Trophoblast cell (in vitro differentiated cells and primary cell): ENCODE measurements around the gene LRP1B.
A peak's percentile ranks its signal among the peaks of the same experiment; 100 is the strongest.

Source experiments
- DNase-seq, 2 donors: peaks; one replicate each; pipeline ENCODE4 v3.0.0-alpha.2; 2016
- H2AFZ ChIP-seq: 2 replicates; pipeline ENCODE4 v1.6.1; 2013; ENCODE audit warnings: low read length, moderate library complexity, mild to moderate bottlenecking; ENCODE audit not compliant: insufficient read depth, poor library complexity
- H2AK5ac ChIP-seq: 2 replicates; pipeline ENCODE4 v1.6.1; 2013; ENCODE audit warnings: mild to moderate bottlenecking, low read length
- H2BK120ac ChIP-seq: 2 replicates; pipeline ENCODE4 v1.6.1; 2013; ENCODE audit warnings: low read length, mild to moderate bottlenecking, moderate library complexity; ENCODE audit not compliant: insufficient read depth, poor library complexity
- H2BK12ac ChIP-seq: 2 replicates; pipeline ENCODE4 v1.6.1; 2013; ENCODE audit warnings: mild to moderate bottlenecking, low read length, moderate library complexity
- H2BK5ac ChIP-seq: 2 replicates; pipeline ENCODE4 v1.6.1; 2013; ENCODE audit warnings: low read length, low read depth, moderate library complexity, mild to moderate bottlenecking; ENCODE audit not compliant: poor library complexity
- H3K14ac ChIP-seq: 2 replicates; pipeline ENCODE4 v1.6.1; 2013; ENCODE audit warnings: mild to moderate bottlenecking, low read length
- H3K18ac ChIP-seq: 2 replicates; pipeline ENCODE4 v1.6.1; 2013; ENCODE audit warnings: mild to moderate bottlenecking, low read length
- H3K23ac ChIP-seq: 2 replicates; pipeline ENCODE4 v1.6.1; 2013; ENCODE audit warnings: low read length
- H3K27ac ChIP-seq: 2 replicates; pipeline ENCODE4 v1.5.1; 2013; ENCODE audit warnings: low read depth, mild to moderate bottlenecking, inconsistent platforms, low read length, moderate library complexity
- H3K27me3 ChIP-seq: 2 replicates; pipeline ENCODE4 v1.6.1; 2013; ENCODE audit warnings: inconsistent platforms, mild to moderate bottlenecking, low read length, moderate library complexity; ENCODE audit not compliant: insufficient read depth
- H3K36me3 ChIP-seq, 2 experiments: 1 replicate in 1 of 2; 2 replicates in 1 of 2; pipeline ENCODE4 v1.6.1; 2013; ENCODE audit warnings: low read length in 2 of 2, mild to moderate bottlenecking in 2 of 2, moderate library complexity in 1 of 2; ENCODE audit not compliant: insufficient read depth in 2 of 2, control insufficient read depth in 1 of 2
- H3K4ac ChIP-seq: 2 replicates; pipeline ENCODE4 v1.6.1; 2013; ENCODE audit warnings: low read depth, mild to moderate bottlenecking, low read length, moderate library complexity
- H3K4me1 ChIP-seq, 2 experiments: 1 replicate in 1 of 2; 2 replicates in 1 of 2; pipeline ENCODE4 v1.6.1; 2013; ENCODE audit warnings: low read length in 2 of 2, mild to moderate bottlenecking in 2 of 2, moderate library complexity in 1 of 2; ENCODE audit not compliant: insufficient read depth in 2 of 2, control insufficient read depth in 1 of 2
- H3K4me2 ChIP-seq: 2 replicates; pipeline ENCODE4 v1.6.1; 2013; ENCODE audit warnings: inconsistent platforms, mild to moderate bottlenecking, low read length, moderate library complexity
- H3K4me3 ChIP-seq: 2 replicates; pipeline ENCODE4 v1.5.1; 2013; ENCODE audit warnings: mild to moderate bottlenecking, low read depth, low read length, inconsistent platforms
- H3K79me1 ChIP-seq: one replicate; pipeline ENCODE4 v1.6.1; 2013; ENCODE audit warnings: low read length
- H3K79me2 ChIP-seq: 2 replicates; pipeline ENCODE4 v1.6.1; 2013; ENCODE audit warnings: low read length, mild to moderate bottlenecking; ENCODE audit not compliant: control insufficient read depth, insufficient read depth, poor library complexity
- H3K9ac ChIP-seq: 2 replicates; pipeline ENCODE4 v1.6.1; 2013; ENCODE audit warnings: mild to moderate bottlenecking, low read length
- H3K9me3 ChIP-seq: 2 replicates; pipeline ENCODE4 v1.6.1; 2013; ENCODE audit warnings: low read depth, mild to moderate bottlenecking, control low read depth, inconsistent platforms, low read length; ENCODE audit not compliant: insufficient read depth
- H4K12ac ChIP-seq: 2 replicates; pipeline ENCODE4 v1.6.1; 2013; ENCODE audit warnings: low read depth, mild to moderate bottlenecking, low read length, moderate library complexity
- H4K8ac ChIP-seq: 2 replicates; pipeline ENCODE4 v1.6.1; 2013; ENCODE audit warnings: low read depth, mild to moderate bottlenecking, low read length, moderate library complexity
- H4K91ac ChIP-seq: one replicate; pipeline ENCODE4 v1.6.1; 2013; ENCODE audit warnings: low read depth, mild to moderate bottlenecking, low read length, moderate library complexity
- WGBS: extraction: QIAGEN DNeasy Blood & Tissue Kit; methylation state at CpG from one replicate; pipeline ENCODE4 v1.1.7; 2013; ENCODE audit warnings: missing lambda C conversion rate; ENCODE audit not compliant: insufficient read length, insufficient coverage; ENCODE audit errors: extremely low coverage; 5-methylcytosine and 5-hydroxymethylcytosine counted together

LRP1B gene

DNA sequence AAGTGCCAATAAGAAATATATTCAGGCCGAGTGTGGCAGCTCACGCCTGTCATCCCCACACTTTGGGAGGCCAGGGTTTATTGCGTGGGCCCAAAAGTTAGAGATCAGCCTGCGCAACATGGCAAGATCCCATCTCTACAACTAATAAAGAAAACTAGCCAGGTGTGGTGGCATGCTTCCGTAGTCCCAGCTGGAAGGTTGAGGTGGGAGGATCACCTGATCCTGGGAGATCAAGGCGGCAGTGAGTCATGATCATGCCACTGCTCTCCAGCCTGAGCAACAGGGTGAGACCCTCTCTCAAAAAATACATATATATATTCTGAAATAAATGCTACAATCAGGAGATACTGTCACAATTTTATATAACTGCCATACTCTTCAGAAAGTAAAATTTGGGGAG is 1745.9 kb downstream of the LRP1B start:
- H4K8ac ChIP-seq, result no peak overlapping the region
- H2AFZ ChIP-seq, result no peak overlapping the region
- no peak overlapping the region for H3K23ac ChIP-seq
- no peak overlapping the region for H3K27ac ChIP-seq
- no peak overlapping the region for H3K9ac ChIP-seq
- H3K36me3 ChIP-seq, result no peaks in the 10 kb centered on the region
- no peak overlapping the region for H4K12ac ChIP-seq
- no peak overlapping the region for H4K91ac ChIP-seq
- H2BK120ac ChIP-seq, result no peak overlapping the region
- H3K14ac ChIP-seq, result no peak overlapping the region
- H2BK5ac ChIP-seq, result no peak overlapping the region
- H3K18ac ChIP-seq, result no peak overlapping the region
- no peaks in the 10 kb centered on the region for H3K9me3 ChIP-seq
- no peaks in the 10 kb centered on the region for H3K79me2 ChIP-seq
- no peaks in the 10 kb centered on the region for H3K79me1 ChIP-seq
- H3K4me1 ChIP-seq, result peaks cover 2 to 3% of the 10 kb centered on the region in 2 experiments
- no peak for DNase-seq
- no peak overlapping the region for H3K4me2 ChIP-seq
- no peaks in the 10 kb centered on the region for H3K27me3 ChIP-seq
- H2BK12ac ChIP-seq, result no peak overlapping the region
- no peak overlapping the region for H2AK5ac ChIP-seq
- no CpG with 5 or more reads among the region's 6 CpGs for WGBS
- H3K4me3 ChIP-seq, result no peak overlapping the region
- no peak overlapping the region for H3K4ac ChIP-seq

DNA sequence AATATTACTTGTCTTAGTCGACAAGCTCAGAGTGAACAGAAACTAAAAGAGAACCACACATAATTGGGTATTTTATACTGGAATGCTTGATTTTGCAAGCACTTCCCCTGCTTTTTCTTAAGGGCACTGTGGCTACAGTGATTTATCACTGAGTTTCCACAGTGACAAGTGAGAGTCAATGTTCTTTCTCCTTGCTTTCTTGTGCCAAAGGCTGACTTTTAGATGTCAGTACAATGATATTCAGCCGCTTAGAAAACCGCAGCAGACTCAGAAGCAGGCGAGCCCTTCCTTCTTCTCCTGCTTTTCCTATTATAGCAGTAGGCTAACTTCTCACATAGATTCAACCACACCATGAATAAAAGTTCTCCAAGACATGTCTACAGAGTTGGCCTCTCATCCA is 1747.0 kb downstream of the LRP1B start:
- Histone ChIP-seq H2BK120ac (no peak overlapping the region), H2AFZ (no peak overlapping the region), H3K27me3 (no peaks in the 10 kb centered on the region), H3K4me1 (peaks cover 2 to 3% of the 10 kb centered on the region in 2 experiments), H3K9ac (no peak overlapping the region), H4K12ac (no peak overlapping the region), H2BK12ac (no peak overlapping the region), H3K9me3 (no peaks in the 10 kb centered on the region), H3K27ac (no peak overlapping the region), H2AK5ac (no peak overlapping the region), H3K18ac (no peak overlapping the region), H3K14ac (no peak overlapping the region), H2BK5ac (no peak overlapping the region), H3K4ac (no peak overlapping the region), H3K36me3 (no peaks in the 10 kb centered on the region), H3K23ac (no peak overlapping the region), H3K4me2 (no peak overlapping the region), H3K79me1 (no peaks in the 10 kb centered on the region), H4K8ac (no peak overlapping the region), H3K4me3 (no peak overlapping the region), H4K91ac (no peak overlapping the region), H3K79me2 (no peaks in the 10 kb centered on the region)
- WGBS, result no CpG with 5 or more reads among the region's 4 CpGs
- DNase-seq, result no peak

DNA sequence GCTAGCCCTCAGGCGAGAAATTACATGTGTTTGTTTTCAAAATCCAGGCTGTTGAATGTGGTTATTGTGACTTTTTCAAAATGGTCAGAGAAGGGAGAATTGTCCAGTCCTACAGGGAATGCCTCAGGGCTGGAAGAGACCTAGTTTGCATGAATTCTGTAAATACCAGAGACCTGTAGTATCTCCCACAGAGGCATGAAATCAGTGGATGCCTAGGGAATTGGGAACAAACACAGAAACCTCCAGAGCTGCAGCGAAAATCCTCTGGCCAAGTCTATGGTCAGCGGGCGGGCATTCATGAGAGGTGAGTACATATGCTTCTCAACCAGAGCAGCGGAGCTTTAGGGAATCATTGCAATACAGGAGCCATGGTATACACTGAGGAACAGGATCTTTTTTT is 1754.1 kb downstream of the LRP1B start:
- H2BK5ac ChIP-seq, result peak overlapping the region; percentile 98
- H4K12ac ChIP-seq, result peak overlapping the region; percentile 26
- H3K4me1 ChIP-seq, result peaks cover 4% of the 10 kb centered on the region in 2 experiments
- no peak overlapping the region for H3K23ac ChIP-seq
- no peak overlapping the region for H3K9ac ChIP-seq
- H4K91ac ChIP-seq, result peak overlapping the region; percentile 96
- no peak overlapping the region for H2AK5ac ChIP-seq
- peaks cover 3% of the 10 kb centered on the region for H3K79me2 ChIP-seq
- H4K8ac ChIP-seq, result peak overlapping the region; percentile 85
- H3K9me3 ChIP-seq, result no peaks in the 10 kb centered on the region
- WGBS, result no CpG with 5 or more reads among the region's 5 CpGs
- DNase-seq, result peak; percentile 40 to 55
- peaks cover 7% of the 10 kb centered on the region for H3K79me1 ChIP-seq
- peak overlapping the region; percentile 76 for H3K4ac ChIP-seq
- H3K36me3 ChIP-seq, result no peaks in the 10 kb centered on the region
- no peaks in the 10 kb centered on the region for H3K27me3 ChIP-seq
- peak overlapping the region; percentile 54 for H2AFZ ChIP-seq
- peak overlapping the region; percentile 47 for H3K4me2 ChIP-seq
- peak overlapping the region; percentile 90 for H3K27ac ChIP-seq
- peak overlapping the region; percentile 86 for H3K18ac ChIP-seq
- peak overlapping the region; percentile 95 for H3K14ac ChIP-seq
- peak overlapping the region; percentile 96 for H2BK12ac ChIP-seq
- no peak overlapping the region for H3K4me3 ChIP-seq
- H2BK120ac ChIP-seq, result peak overlapping the region; percentile 98

DNA sequence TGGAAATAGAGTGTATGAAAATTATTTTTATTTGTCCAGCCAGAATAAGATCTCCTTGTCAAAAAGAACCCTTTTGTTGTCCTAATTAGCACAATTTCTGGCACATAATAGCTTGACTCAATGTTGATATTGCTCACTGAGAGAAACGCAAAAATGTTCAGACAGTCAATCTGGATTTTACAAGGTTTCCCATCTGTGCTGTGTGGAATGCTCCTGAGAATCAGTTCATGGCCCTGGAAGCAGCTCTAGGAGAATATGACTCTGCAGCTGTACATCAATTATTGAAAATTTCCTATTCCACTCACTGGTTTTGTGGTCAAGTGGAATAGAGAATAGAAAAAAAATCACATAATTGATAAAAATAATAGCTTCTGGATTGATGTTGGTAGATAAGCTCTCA is 1767.7 kb downstream of the LRP1B start:
- no peak overlapping the region for H3K4ac ChIP-seq
- no peaks in the 10 kb centered on the region for H3K9me3 ChIP-seq
- H3K23ac ChIP-seq, result no peak overlapping the region
- no peak overlapping the region for H3K9ac ChIP-seq
- H4K12ac ChIP-seq, result no peak overlapping the region
- H4K8ac ChIP-seq, result no peak overlapping the region
- no peak overlapping the region for H2AK5ac ChIP-seq
- H3K79me1 ChIP-seq, result no peaks in the 10 kb centered on the region
- no peaks in the 10 kb centered on the region for H3K27me3 ChIP-seq
- no CpG with 5 or more reads among the region's 1 CpG for WGBS
- H2AFZ ChIP-seq, result no peak overlapping the region
- H3K79me2 ChIP-seq, result no peaks in the 10 kb centered on the region
- H3K14ac ChIP-seq, result no peak overlapping the region
- no peak overlapping the region for H3K4me3 ChIP-seq
- H3K36me3 ChIP-seq, result no peaks in the 10 kb centered on the region
- no peaks in the 10 kb centered on the region for H3K4me1 ChIP-seq
- no peak overlapping the region for H3K18ac ChIP-seq
- no peak overlapping the region for H3K27ac ChIP-seq
- H2BK12ac ChIP-seq, result no peak overlapping the region
- H3K4me2 ChIP-seq, result no peak overlapping the region
- no peak overlapping the region for H2BK120ac ChIP-seq
- no peak overlapping the region for H4K91ac ChIP-seq
- DNase-seq, result no peak
- H2BK5ac ChIP-seq, result no peak overlapping the region
